Gastroesophageal sphincter (tissue), 4 donors: ENCODE measurements around the gene MARS1. TPM values are rescaled to one million over a fixed set of nuclear protein-coding genes. Genes with fewer than 3 reads are reported as not detected.
A peak's percentile ranks its signal among the peaks of the same experiment; 100 is the strongest.

Source experiments
- ATAC-seq: fragments of 150-250 bp; one replicate; pipeline ENCODE4 v1.9.1; 2016; ENCODE audit warnings: mild to moderate bottlenecking, moderate library complexity
- H3K27ac ChIP-seq, 4 donors: fragments of 200-600 bp; sonication (generic) in 3 of 4; 1 replicate in 3 of 4; 2 replicates in 1 of 4; pipeline ENCODE4 v1.5.1; 2016 to 2019
- H3K27me3 ChIP-seq: fragments of 200-600 bp; sonication (generic); one replicate; pipeline ENCODE4 v1.5.1; 2019
- H3K36me3 ChIP-seq, 2 donors: fragments of 200-600 bp; sonication (generic); one replicate each; pipeline ENCODE4 v1.5.1; 2019; ENCODE audit warnings: control low read depth in 1 of 2
- H3K4me1 ChIP-seq, 3 donors: fragments of 200-600 bp; sonication (generic); 1 replicate in 2 of 3; 2 replicates in 1 of 3; pipeline ENCODE4 v1.5.1; 2016 to 2019; ENCODE audit warnings: control low read depth in 2 of 3
- H3K4me3 ChIP-seq, 2 donors: fragments of 200-600 bp; sonication (generic); one replicate each; pipeline ENCODE4 v1.5.1; 2019; ENCODE audit warnings: mild to moderate bottlenecking in 1 of 2, moderate library complexity in 1 of 2
- H3K9me3 ChIP-seq, 3 donors: fragments of 200-600 bp; sonication (generic); one replicate each; pipeline ENCODE4 v1.5.1; 2017 to 2019; ENCODE audit warnings: control low read depth in 2 of 3
- CTCF ChIP-seq, 4 experiments: fragments of 200-600 bp in 2 of 4; fragments of 450-650 bp in 2 of 4; sonication (generic) in 1 of 4; IDR thresholded peaks; one replicate each; pipeline ENCODE4 v1.5.1; 2017 to 2019; ENCODE audit warnings: antibody characterized with exemption in 4 of 4, mild to moderate bottlenecking in 2 of 4, moderate library complexity in 2 of 4
- EP300 ChIP-seq: sonication (generic); formaldehyde crosslinking; IDR thresholded peaks from one replicate; pipeline ENCODE4 v1.6.1; 2017; ENCODE audit warnings: antibody characterized with exemption, mild to moderate bottlenecking
- POLR2A ChIP-seq, 2 donors: fragments of 450-650 bp; IDR thresholded peaks; one replicate each; pipeline ENCODE4 v1.6.1; 2017; ENCODE audit warnings: antibody characterized with exemption in 2 of 2, mild to moderate bottlenecking in 2 of 2, moderate library complexity in 1 of 2
- POLR2AphosphoS5 ChIP-seq: sonication (generic); formaldehyde crosslinking; IDR thresholded peaks from one replicate; pipeline ENCODE4 v1.6.1; 2017; ENCODE audit warnings: antibody characterized with exemption
- WGBS, 2 donors: methylation state at CpG; one replicate each; pipeline ENCODE4 v1.1.5; 2018; ENCODE audit warnings: low coverage in 1 of 2; 5-methylcytosine and 5-hydroxymethylcytosine counted together
- total RNA-seq, 4 donors: library from RNA; depleted of rRNA; stranded (reverse); fragments of >200 nt; gene quantifications; one replicate each; pipeline ENCODE4 v1.1.0, GENCODE V29; 2016

Gene MARS1
- total RNA-seq, 4 donors from 2014 or later, result 67.4 to 209 (median 81.7) TPM

- H3K4me1 ChIP-seq, result peaks cover 0 to 13% (median 0%) of the 10 kb centered on the region in 3 donors
- TF ChIP-seq POLR2AphosphoS5 (no peak), EP300 (no peak), CTCF (IDR thresholded peaks at IDR 0.05) (no peak), POLR2A (IDR thresholded peaks at IDR 0.05) (no peak)
- H3K9me3 ChIP-seq, result no peaks in the 10 kb centered on the region
- peaks cover 7% of the 10 kb centered on the region for H3K27me3 ChIP-seq
- no peak overlapping the region for H3K27ac ChIP-seq
- no peak overlapping the region for H3K4me3 ChIP-seq
- H3K36me3 ChIP-seq, result no peaks in the 10 kb centered on the region
- WGBS, 2 donors, result 79% methylated on average over 4 of the region's 6 CpGs; no CpG with 5 or more reads in 1 of the 2 donors
- no peak for ATAC-seq
These were observed 36.6 kb upstream of the MARS1 start for GRCh38 chr12:57451233-57451778.

- no peak overlapping the region for H3K4me3 ChIP-seq
- ATAC-seq, result peak; percentile 63
- peak overlapping the region in 3 of 4 donors; percentile 42 to 76 (median 48) for H3K27ac ChIP-seq
These were observed 35.5 kb upstream of the MARS1 start for GRCh38 chr12:57452181-57452936.

GRCh38 chr12:57452937-57453509 is 34.8 kb upstream of the MARS1 start:
- no peaks in the 10 kb centered on the region for H3K9me3 ChIP-seq
- WGBS, 2 donors, result 0 to 60% methylated on average over 1 to 3 of the region's 7 CpGs
- peaks cover 0 to 13% (median 0%) of the 10 kb centered on the region in 3 donors for H3K4me1 ChIP-seq
- H3K36me3 ChIP-seq, result no peaks in the 10 kb centered on the region
- peaks cover 7% of the 10 kb centered on the region for H3K27me3 ChIP-seq
- peak; percentile 84 to 96 (median 93) for TF ChIP-seq CTCF (IDR thresholded peaks at IDR 0.05)
- TF ChIP-seq POLR2A (IDR thresholded peaks at IDR 0.05), result no peak
- H3K27ac ChIP-seq, result peak overlapping the region in 3 of 4 donors; percentile 42 to 76 (median 48)
- H3K4me3 ChIP-seq, result no peak overlapping the region
- peak; percentile 83 for ATAC-seq

More at GRCh38 chr12:57452181-57452936, 35.5 kb upstream of the MARS1 start:
- H3K9me3 ChIP-seq, result no peaks in the 10 kb centered on the region
- 6 to 29% methylated on average over 3 of the region's 9 CpGs for WGBS, 2 donors
- peaks cover 7% of the 10 kb centered on the region for H3K27me3 ChIP-seq
- no peak for TF ChIP-seq CTCF (IDR thresholded peaks at IDR 0.05)
- no peak for TF ChIP-seq POLR2AphosphoS5
- no peak for TF ChIP-seq POLR2A (IDR thresholded peaks at IDR 0.05)
- TF ChIP-seq EP300, result no peak
- no peaks in the 10 kb centered on the region for H3K36me3 ChIP-seq
- H3K4me1 ChIP-seq, result peaks cover 0 to 13% (median 0%) of the 10 kb centered on the region in 3 donors

- no peak for ATAC-seq
- Histone ChIP-seq H3K4me1 (peaks cover 0 to 22% (median 0%) of the 10 kb centered on the region in 3 donors), H3K9me3 (no peaks in the 10 kb centered on the region), H3K27ac (no peak overlapping the region), H3K27me3 (peaks cover 7% of the 10 kb centered on the region), H3K4me3 (no peak overlapping the region), H3K36me3 (no peaks in the 10 kb centered on the region)
- 100% methylated on average over 2 of the region's 2 CpGs; no CpG with 5 or more reads in 1 of the 2 donors for WGBS, 2 donors
- TF ChIP-seq POLR2A (IDR thresholded peaks at IDR 0.05) (no peak), EP300 (no peak), CTCF (IDR thresholded peaks at IDR 0.05) (no peak), POLR2AphosphoS5 (no peak)
These were observed 33.7 kb upstream of the MARS1 start for GRCh38 chr12:57454213-57454565.
